SK-N-SH (cell line): ENCODE results near the gene ANO6. TPM values are rescaled to one million over a fixed set of nuclear protein-coding genes. Genes with fewer than 3 reads are reported as not detected.

ENCODE experiments used
- CTCF ChIA-PET: fragments of 300-600, 350-600 bp; formaldehyde crosslinking; extraction: SDS; loops from one replicate; lab custom pipeline; 2021; lab: Yijun Ruan, JAX
- POLR2A ChIA-PET: fragments of 350-600 bp; sonication (Branson Sonifier 250); formaldehyde crosslinking; extraction: SDS; loops from one replicate; lab custom pipeline; 2020; ENCODE audit warnings: antibody characterized with exemption, inconsistent platforms; lab: Yijun Ruan, JAX
- DNase-seq: peaks from one replicate; pipeline ENCODE4 v3.0.0; 2012
- H2AFZ ChIP-seq: fragments of 200-600 bp; sonication (generic); 2 replicates; pipeline ENCODE4 v1.8.1; 2016; ENCODE audit warnings: antibody characterized with exemption, mild to moderate bottlenecking, low read depth
- H3F3A ChIP-seq: fragments of 200-600 bp; sonication (generic); replicated peaks from 2 replicates; pipeline ENCODE3; 2016; ENCODE audit warnings: antibody characterized with exemption, mild to moderate bottlenecking; ENCODE audit not compliant: insufficient read depth
- H3K27ac ChIP-seq, 2 experiments: fragments of 200-500 bp in 1 of 2; fragments of 200-600 bp in 1 of 2; sonication (Bioruptor generic) in 1 of 2; sonication (generic), shearing (Covaris generic) in 1 of 2; 2 replicates each; pipeline versions ENCODE4 v1.5.1 to v1.6.1; 2014 to 2016; ENCODE audit warnings: low read depth in 2 of 2, inconsistent platforms in 1 of 2, low read length in 1 of 2, mild to moderate bottlenecking in 1 of 2, mixed read lengths in 1 of 2
- H3K27me3 ChIP-seq: fragments of 200-600 bp; sonication (generic), shearing (Covaris generic); 2 replicates; pipeline ENCODE4 v1.6.1; 2016; ENCODE audit warnings: mixed run types; ENCODE audit not compliant: insufficient read depth
- H3K36me3 ChIP-seq, 2 experiments: fragments of 200-500 bp in 1 of 2; fragments of 200-600 bp in 1 of 2; sonication (Bioruptor generic) in 1 of 2; sonication (generic) in 1 of 2; replicated peaks in 1 of 2; 2 replicates each; pipeline versions ENCODE3 to v1.5.1; 2014 to 2016; ENCODE audit warnings: low read length in 1 of 2, mild to moderate bottlenecking in 1 of 2; ENCODE audit not compliant: insufficient read depth in 2 of 2, control insufficient read depth in 1 of 2
- H3K4me1 ChIP-seq, 2 experiments: fragments of 200-500 bp in 1 of 2; fragments of 200-600 bp in 1 of 2; sonication (Bioruptor generic) in 1 of 2; sonication (generic), shearing (Covaris generic) in 1 of 2; 2 replicates each; pipeline versions ENCODE4 v1.5.1 to v1.6.1; 2014 to 2016; ENCODE audit warnings: low read depth in 1 of 2, low read length in 1 of 2, mixed run types in 1 of 2; ENCODE audit not compliant: insufficient read depth in 2 of 2, control insufficient read depth in 1 of 2
- H3K4me2 ChIP-seq: fragments of 200-600 bp; sonication (generic), shearing (Covaris generic); 2 replicates; pipeline ENCODE4 v1.6.1; 2017; ENCODE audit warnings: mixed run types
- H3K4me3 ChIP-seq, 2 experiments: fragments of 200-500 bp in 1 of 2; fragments of 200-600 bp in 1 of 2; sonication (Bioruptor generic) in 1 of 2; sonication (generic), shearing (Covaris generic) in 1 of 2; 2 replicates each; pipeline versions ENCODE4 v1.5.1 to v1.8.1; 2014 to 2016; ENCODE audit warnings: low read depth in 2 of 2, inconsistent platforms in 1 of 2, low read length in 1 of 2, mild to moderate bottlenecking in 1 of 2, mixed read lengths in 1 of 2, moderate library complexity in 1 of 2
- H3K79me2 ChIP-seq: fragments of 200-600 bp; sonication (generic); 2 replicates; pipeline ENCODE4 v1.8.1; 2017; ENCODE audit warnings: mild to moderate bottlenecking; ENCODE audit not compliant: insufficient read depth
- H3K9ac ChIP-seq: fragments of 200-600 bp; sonication (generic); 2 replicates; pipeline ENCODE4 v1.6.1; 2017; ENCODE audit warnings: mixed run types
- H3K9me2 ChIP-seq: fragments of 200-600 bp; sonication (generic); 2 replicates; pipeline ENCODE4 v1.6.1; 2017; ENCODE audit warnings: mixed run types
- H3K9me3 ChIP-seq: fragments of 200-600 bp; sonication (generic); 2 replicates; pipeline ENCODE4 v1.6.1; 2017; ENCODE audit warnings: mixed run types, mild to moderate bottlenecking, moderate library complexity
- H4K20me1 ChIP-seq: fragments of 200-600 bp; sonication (generic); 2 replicates; pipeline ENCODE4 v1.6.1; 2017; ENCODE audit warnings: mild to moderate bottlenecking, mixed run types; ENCODE audit not compliant: insufficient read depth
- CHD2 ChIP-seq: fragments of 150-350 bp; IDR thresholded peaks from 2 replicates; pipeline ENCODE4 v1.6.1; 2018; ENCODE audit warnings: low read length; ENCODE audit not compliant: partially characterized antibody
- CTCF ChIP-seq: fragments of 200-600 bp; sonication (generic); IDR thresholded peaks from 2 replicates; pipeline ENCODE4 v1.6.1; 2017; ENCODE audit warnings: antibody characterized with exemption, mild to moderate bottlenecking, moderate library complexity
- ELF1 ChIP-seq: IDR thresholded peaks from 2 replicates; pipeline ENCODE4 v1.4.0; 2012
- EZH2phosphoT487 ChIP-seq: fragments of 200-600 bp; sonication (generic); IDR thresholded peaks from 2 replicates; pipeline ENCODE4 v1.6.1; 2017; ENCODE audit warnings: low read depth, mixed run types, mild to moderate bottlenecking, antibody characterized with exemption, moderate library complexity, borderline replicate concordance
- FOXJ3 ChIP-seq: sonication (generic); formaldehyde crosslinking; IDR thresholded peaks from 2 replicates; pipeline ENCODE4 v1.5.1; 2020; ENCODE audit warnings: mild to moderate bottlenecking, missing genetic modification reagents
- IRF3 ChIP-seq: fragments of 150-350 bp; IDR thresholded peaks from 2 replicates; pipeline ENCODE4 v1.6.1; 2016; ENCODE audit warnings: mild to moderate bottlenecking, low read depth, low read length
- JUND ChIP-seq: IDR thresholded peaks from 2 replicates; pipeline ENCODE4 v1.4.0; 2012
- MXI1 ChIP-seq: IDR thresholded peaks from 2 replicates; pipeline ENCODE4 v1.6.1; 2012; ENCODE audit warnings: mild to moderate bottlenecking, low read depth, low read length, improper control_type of control experiment
- NFIC ChIP-seq: IDR thresholded peaks from 2 replicates; pipeline ENCODE4 v1.4.0; 2012; ENCODE audit warnings: borderline replicate concordance
- PBX3 ChIP-seq: IDR thresholded peaks from 2 replicates; pipeline ENCODE4; 2012
- POLR2AphosphoS5 ChIP-seq: IDR thresholded peaks from 2 replicates; pipeline ENCODE4 v1.6.1; 2012; ENCODE audit warnings: low read depth, low read length
- RAD21 ChIP-seq: IDR thresholded peaks from 2 replicates; pipeline ENCODE4 v1.6.1; 2012; ENCODE audit warnings: mild to moderate bottlenecking, low read length
- RCOR1 ChIP-seq: fragments of 150-350 bp; IDR thresholded peaks from 2 replicates; pipeline ENCODE4 v1.6.1; 2017; ENCODE audit warnings: antibody characterized with exemption, low read length
- RXRA ChIP-seq: IDR thresholded peaks from 2 replicates; pipeline ENCODE4 v1.4.0; 2012; ENCODE audit warnings: low read depth, mild to moderate bottlenecking, borderline replicate concordance
- SIN3A ChIP-seq: IDR thresholded peaks from 2 replicates; pipeline ENCODE4 v1.6.1; 2012; ENCODE audit warnings: low read depth, mild to moderate bottlenecking, low read length, moderate library complexity, borderline replicate concordance
- SMC3 ChIP-seq: IDR thresholded peaks from 2 replicates; pipeline ENCODE4 v1.6.1; 2012; ENCODE audit warnings: low read depth, low read length, improper control_type of control experiment
- TEAD4 ChIP-seq: IDR thresholded peaks from 2 replicates; pipeline ENCODE4 v1.4.0; 2012; ENCODE audit warnings: mild to moderate bottlenecking, borderline replicate concordance; ENCODE audit not compliant: insufficient read depth
- YY1 ChIP-seq: IDR thresholded peaks from 2 replicates; pipeline ENCODE4 v1.4.0; 2012; ENCODE audit warnings: low read depth, mild to moderate bottlenecking
- ZBTB33 ChIP-seq: IDR thresholded peaks from 2 replicates; pipeline ENCODE4 v1.4.0; 2012; ENCODE audit warnings: low read depth, borderline replicate concordance
- WGBS: methylation state at CpG from one replicate; pipeline ENCODE4 v1.1.6; 2017; ENCODE audit warnings: low lambda C conversion rate; 5-methylcytosine and 5-hydroxymethylcytosine counted together
- polyA plus RNA-seq, 3 experiments: library from polyadenylated mRNA; depleted of rRNA; stranded (reverse); fragments of >200 nt; gene quantifications; 2 replicates each; pipeline ENCODE4 v1.2.3, GENCODE V29; 2012

The ANO6 gene
- polyA plus RNA-seq, 1 of the 3 experiments (the other 2 are of a cell fraction): 20.1 TPM

- TF ChIP-seq JUND (no peak), FOXJ3 (CRISPR knock-in tag) (no peak), MXI1 (no peak)
Measured at GRCh38 chr12:45168976-45169375, 46.9 kb upstream of the ANO6 start (continued).

GRCh38 chr12:45170456-45171042, 45.3 kb upstream of the ANO6 start:
- POLR2A ChIA-PET: no interaction called here
- CTCF ChIA-PET: interaction anchor here (0.6 to 1.3 kb wide), 23 partner anchors 9 to 1155 kb away, joined by 3 to 16 read pairs (median 3); no protein-coding TSS in a partner anchor

More at GRCh38 chr12:45170456-45171042, 45.3 kb upstream of the ANO6 start:
- Histone ChIP-seq H3K4me3 (no peak overlapping the region; a peak in 1 of 4 replicates), H2AFZ (no peak overlapping the region), H3K9me2 (no peaks in the 10 kb centered on the region), H3K9me3 (no peaks in the 10 kb centered on the region), H3K79me2 (no peaks in the 10 kb centered on the region), H3K4me1 (no peaks in the 10 kb centered on the region), H3K9ac (no peak overlapping the region), H3F3A (no peaks in the 10 kb centered on the region), H3K36me3 (no peaks in the 10 kb centered on the region), H4K20me1 (no peaks in the 10 kb centered on the region), H3K27ac (no peak overlapping the region), H3K4me2 (no peak overlapping the region), H3K27me3 (no peaks in the 10 kb centered on the region)
- TF ChIP-seq RXRA (no peak), PBX3 (no peak), SIN3A (no peak), CHD2 (no peak), SMC3 (peak; percentile 76), EZH2phosphoT487 (no peak), TEAD4 (no peak), YY1 (no peak), RAD21 (peak; percentile 86), ELF1 (no peak), POLR2AphosphoS5 (no peak), CTCF (peak; percentile 91), IRF3 (no peak), NFIC (no peak), ZBTB33 (no peak), RCOR1 (no peak)
- 72% methylated on average over 3 of the region's 3 CpGs for WGBS
- DNase-seq: peak; percentile 67
